ENCODE data around the gene MYLK2. TPM values are rescaled to one million over a fixed set of nuclear protein-coding genes. Genes with fewer than 3 reads are reported as not detected.

MYLK2 gene
- total and polyA plus RNA-seq, 10 of the 15 experiments (the other 5 are each of a cell fraction or from before 2014, with no cell fraction given): 0.04 to 0.67 (median 0.18) TPM; not detected in 1

- H2AFZ ChIP-seq (ENCODE audit: control insufficient read depth, low read depth, low read length): no peak overlapping the region
- ChIA-PET POLR2A (no interaction called here), CTCF (interaction anchor here (0.7 to 8.8 kb wide), 12 partner anchors 16 to 957 kb away, joined by 3 to 109 read pairs (median 4); partner anchors contain the start of genes FOXS1 and PDRG1), SMC1A (ENCODE audit: uncharacterized antibody, unreplicated experiment) (interaction anchor here (1.5 to 1.6 kb wide), 2 partner anchors 15 to 26 kb away, joined by 3 to 6 read pairs; no protein-coding TSS in a partner anchor), RAD21 (ENCODE audit: unreplicated experiment) (interaction anchor here (0.5 to 1.1 kb wide), 2 partner anchors 126 to 845 kb away, joined by 3 read pairs; no protein-coding TSS in a partner anchor)
- no peak overlapping the region for H3K9ac ChIP-seq (ENCODE audit: control insufficient read depth, insufficient read depth, low read length)
- TF ChIP-seq STAT1 (conservative IDR thresholded peaks at IDR 0.05): no peak
- TF ChIP-seq SREBF1 (IDR thresholded peaks at IDR 0.05; ENCODE audit: low read length): no peak
- TF ChIP-seq NRF1 (conservative IDR thresholded peaks at IDR 0.05; ENCODE audit: low read depth, low read length): no peak
- TF ChIP-seq FOS (IDR thresholded peaks at IDR 0.05; ENCODE audit: borderline replicate concordance, extremely low read depth, insufficient read length): no peak
- TF ChIP-seq, protein P1, sequence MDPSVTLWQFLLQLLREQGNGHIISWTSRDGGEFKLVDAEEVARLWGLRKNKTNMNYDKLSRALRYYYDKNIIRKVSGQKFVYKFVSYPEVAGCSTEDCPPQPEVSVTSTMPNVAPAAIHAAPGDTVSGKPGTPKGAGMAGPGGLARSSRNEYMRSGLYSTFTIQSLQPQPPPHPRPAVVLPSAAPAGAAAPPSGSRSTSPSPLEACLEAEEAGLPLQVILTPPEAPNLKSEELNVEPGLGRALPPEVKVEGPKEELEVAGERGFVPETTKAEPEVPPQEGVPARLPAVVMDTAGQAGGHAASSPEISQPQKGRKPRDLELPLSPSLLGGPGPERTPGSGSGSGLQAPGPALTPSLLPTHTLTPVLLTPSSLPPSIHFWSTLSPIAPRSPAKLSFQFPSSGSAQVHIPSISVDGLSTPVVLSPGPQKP (IDR thresholded peaks at IDR 0.05; ENCODE audit: low read depth, low read length): no peak
- TF ChIP-seq SUPT20H (IDR thresholded peaks at IDR 0.05; ENCODE audit: borderline replicate concordance, control insufficient read depth, low read depth, low read length): no peak
- TF ChIP-seq, protein P2, sequence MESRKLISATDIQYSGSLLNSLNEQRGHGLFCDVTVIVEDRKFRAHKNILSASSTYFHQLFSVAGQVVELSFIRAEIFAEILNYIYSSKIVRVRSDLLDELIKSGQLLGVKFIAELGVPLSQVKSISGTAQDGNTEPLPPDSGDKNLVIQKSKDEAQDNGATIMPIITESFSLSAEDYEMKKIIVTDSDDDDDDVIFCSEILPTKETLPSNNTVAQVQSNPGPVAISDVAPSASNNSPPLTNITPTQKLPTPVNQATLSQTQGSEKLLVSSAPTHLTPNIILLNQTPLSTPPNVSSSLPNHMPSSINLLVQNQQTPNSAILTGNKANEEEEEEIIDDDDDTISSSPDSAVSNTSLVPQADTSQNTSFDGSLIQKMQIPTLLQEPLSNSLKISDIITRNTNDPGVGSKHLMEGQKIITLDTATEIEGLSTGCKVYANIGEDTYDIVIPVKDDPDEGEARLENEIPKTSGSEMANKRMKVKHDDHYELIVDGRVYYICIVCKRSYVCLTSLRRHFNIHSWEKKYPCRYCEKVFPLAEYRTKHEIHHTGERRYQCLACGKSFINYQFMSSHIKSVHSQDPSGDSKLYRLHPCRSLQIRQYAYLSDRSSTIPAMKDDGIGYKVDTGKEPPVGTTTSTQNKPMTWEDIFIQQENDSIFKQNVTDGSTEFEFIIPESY (IDR thresholded peaks at IDR 0.05): no peak
- no peak for TF ChIP-seq HDGF (IDR thresholded peaks at IDR 0.05)
- TF ChIP-seq YBX1 (IDR thresholded peaks at IDR 0.05): no peak
- no peak for TF ChIP-seq CREB1 (IDR thresholded peaks at IDR 0.05; ENCODE audit: low read depth)
- no peak for TF ChIP-seq TBL1XR1 (IDR thresholded peaks at IDR 0.05; ENCODE audit: low read depth, low read length)
- TF ChIP-seq EZH2 (IDR thresholded peaks at IDR 0.05; ENCODE audit: borderline replicate concordance, control insufficient read depth, low read depth, low read length): no peak
- no peak for TF ChIP-seq NR2F1 (conservative IDR thresholded peaks at IDR 0.05)
- TF ChIP-seq, protein P3, sequence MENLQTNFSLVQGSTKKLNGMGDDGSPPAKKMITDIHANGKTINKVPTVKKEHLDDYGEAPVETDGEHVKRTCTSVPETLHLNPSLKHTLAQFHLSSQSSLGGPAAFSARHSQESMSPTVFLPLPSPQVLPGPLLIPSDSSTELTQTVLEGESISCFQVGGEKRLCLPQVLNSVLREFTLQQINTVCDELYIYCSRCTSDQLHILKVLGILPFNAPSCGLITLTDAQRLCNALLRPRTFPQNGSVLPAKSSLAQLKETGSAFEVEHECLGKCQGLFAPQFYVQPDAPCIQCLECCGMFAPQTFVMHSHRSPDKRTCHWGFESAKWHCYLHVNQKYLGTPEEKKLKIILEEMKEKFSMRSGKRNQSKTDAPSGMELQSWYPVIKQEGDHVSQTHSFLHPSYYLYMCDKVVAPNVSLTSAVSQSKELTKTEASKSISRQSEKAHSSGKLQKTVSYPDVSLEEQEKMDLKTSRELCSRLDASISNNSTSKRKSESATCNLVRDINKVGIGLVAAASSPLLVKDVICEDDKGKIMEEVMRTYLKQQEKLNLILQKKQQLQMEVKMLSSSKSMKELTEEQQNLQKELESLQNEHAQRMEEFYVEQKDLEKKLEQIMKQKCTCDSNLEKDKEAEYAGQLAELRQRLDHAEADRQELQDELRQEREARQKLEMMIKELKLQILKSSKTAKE (IDR thresholded peaks at IDR 0.05; ENCODE audit: low read depth, poor library complexity, severe bottlenecking): no peak
- TF ChIP-seq POLR2AphosphoS5 (IDR thresholded peaks at IDR 0.05; ENCODE audit: low read length): no peak
- no peak for TF ChIP-seq RELA (IDR thresholded peaks at IDR 0.05; ENCODE audit: borderline replicate concordance, partially characterized antibody)
- no peaks in the 10 kb centered on the region for H4K20me1 ChIP-seq (ENCODE audit: control insufficient read depth, insufficient read depth)
- no peaks in the 10 kb centered on the region for H3K9me3 ChIP-seq (replicated peaks; ENCODE audit: control insufficient read depth, insufficient read depth, low read length)
- no peaks in the 10 kb centered on the region for H3K36me3 ChIP-seq (ENCODE audit: control insufficient read depth in 2 of 2, insufficient read depth in 2 of 2, low read length in 1 of 2)
- DNase-seq (ENCODE audit: low read depth, low spot score) (no peak), FAIRE-seq (no peak), ATAC-seq (no peak)
- no peaks in the 10 kb centered on the region for H3K27me3 ChIP-seq (replicated peaks in 1 of 2; ENCODE audit: control insufficient read depth in 2 of 2, insufficient read depth in 2 of 2, low read length in 1 of 2)
- no TSS peak for BruUV-seq (replicated peaks)
- no peak overlapping the region for H3K4me2 ChIP-seq (ENCODE audit: control insufficient read depth, insufficient read depth)
- H3K4me1 ChIP-seq (ENCODE audit: control insufficient read depth, insufficient read depth, low read length): no peaks in the 10 kb centered on the region
- in situ Hi-C loops (cut with MboI): loop anchor here (10.0 kb wide), 1 partner anchor 833 kb away; no protein-coding TSS in a partner anchor
- no peak overlapping the region for H3K27ac ChIP-seq (ENCODE audit: control insufficient read depth, insufficient read depth)
- 20% methylated on average over 5 of the region's 5 CpGs for WGBS (ENCODE audit: insufficient coverage, insufficient replicate concordance, low lambda C conversion rate, missing lambda C conversion rate)
- no peak overlapping the region for H3K4me3 ChIP-seq
- no peaks in the 10 kb centered on the region for H3K79me2 ChIP-seq (ENCODE audit: control insufficient read depth, insufficient read depth, low read length)
- intact Hi-C loops (cut with micrococcal nuclease; ENCODE audit: unreplicated experiment): no loop called here
These were observed 2.3 kb downstream of the MYLK2 start for GRCh38 chr20:31821427-31821826.

Measured in GM12878 (cell line).